Measurements from ENCODE around the gene ITPR3.

- TF ChIP-seq, protein P1, sequence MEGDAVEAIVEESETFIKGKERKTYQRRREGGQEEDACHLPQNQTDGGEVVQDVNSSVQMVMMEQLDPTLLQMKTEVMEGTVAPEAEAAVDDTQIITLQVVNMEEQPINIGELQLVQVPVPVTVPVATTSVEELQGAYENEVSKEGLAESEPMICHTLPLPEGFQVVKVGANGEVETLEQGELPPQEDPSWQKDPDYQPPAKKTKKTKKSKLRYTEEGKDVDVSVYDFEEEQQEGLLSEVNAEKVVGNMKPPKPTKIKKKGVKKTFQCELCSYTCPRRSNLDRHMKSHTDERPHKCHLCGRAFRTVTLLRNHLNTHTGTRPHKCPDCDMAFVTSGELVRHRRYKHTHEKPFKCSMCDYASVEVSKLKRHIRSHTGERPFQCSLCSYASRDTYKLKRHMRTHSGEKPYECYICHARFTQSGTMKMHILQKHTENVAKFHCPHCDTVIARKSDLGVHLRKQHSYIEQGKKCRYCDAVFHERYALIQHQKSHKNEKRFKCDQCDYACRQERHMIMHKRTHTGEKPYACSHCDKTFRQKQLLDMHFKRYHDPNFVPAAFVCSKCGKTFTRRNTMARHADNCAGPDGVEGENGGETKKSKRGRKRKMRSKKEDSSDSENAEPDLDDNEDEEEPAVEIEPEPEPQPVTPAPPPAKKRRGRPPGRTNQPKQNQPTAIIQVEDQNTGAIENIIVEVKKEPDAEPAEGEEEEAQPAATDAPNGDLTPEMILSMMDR (IDR thresholded peaks at IDR 0.05) = no peak
- TF ChIP-seq EP300 (IDR thresholded peaks at IDR 0.05) = no peak
Measured at GRCh38 chr6:33586108-33586640, 34.9 kb upstream of the ITPR3 start.
